Suprapubic skin (tissue), 4 donors: ENCODE data around the gene CD274.

Experiments used
- CTCF ChIP-seq, 2 donors: fragments of 200-600 bp in 1 of 2; fragments of 450-650 bp in 1 of 2; sonication (generic) in 1 of 2; IDR thresholded peaks; one replicate each; pipeline ENCODE4 v1.5.1; 2016 to 2019; ENCODE audit warnings: antibody characterized with exemption in 2 of 2, mild to moderate bottlenecking in 1 of 2, moderate library complexity in 1 of 2
- EP300 ChIP-seq: sonication (generic); formaldehyde crosslinking; IDR thresholded peaks from one replicate; pipeline ENCODE4 v1.6.1; 2017; ENCODE audit warnings: antibody characterized with exemption
- POLR2A ChIP-seq, 2 donors: fragments of 450-650 bp; IDR thresholded peaks; one replicate each; pipeline ENCODE4 v1.6.1; 2017; ENCODE audit warnings: antibody characterized with exemption in 2 of 2, mild to moderate bottlenecking in 2 of 2, moderate library complexity in 2 of 2
- POLR2AphosphoS5 ChIP-seq, 3 donors: sonication (generic); formaldehyde crosslinking; IDR thresholded peaks; one replicate each; pipeline ENCODE4 v1.6.1; 2017; ENCODE audit warnings: antibody characterized with exemption in 3 of 3

GRCh38 chr9:5448016-5448415, 2.3 kb upstream of the CD274 start:
- TF ChIP-seq CTCF (IDR thresholded peaks at IDR 0.05) (no peak), POLR2AphosphoS5 (IDR thresholded peaks at IDR 0.05) (no peak), EP300 (no peak), POLR2A (IDR thresholded peaks at IDR 0.05) (no peak)
